NCI-H187 (cell line): ENCODE data around the gene ITPRIP.

ENCODE experiments used
- DNase-seq, 2 experiments: peaks; one replicate each; lab custom pipeline; 2025; lab: John Stamatoyannopoulos, UW

Gene ITPRIP

GRCh38 chr10:104307576-104308438, 30.5 kb downstream of the ITPRIP start:
- no peak for DNase-seq

DNA sequence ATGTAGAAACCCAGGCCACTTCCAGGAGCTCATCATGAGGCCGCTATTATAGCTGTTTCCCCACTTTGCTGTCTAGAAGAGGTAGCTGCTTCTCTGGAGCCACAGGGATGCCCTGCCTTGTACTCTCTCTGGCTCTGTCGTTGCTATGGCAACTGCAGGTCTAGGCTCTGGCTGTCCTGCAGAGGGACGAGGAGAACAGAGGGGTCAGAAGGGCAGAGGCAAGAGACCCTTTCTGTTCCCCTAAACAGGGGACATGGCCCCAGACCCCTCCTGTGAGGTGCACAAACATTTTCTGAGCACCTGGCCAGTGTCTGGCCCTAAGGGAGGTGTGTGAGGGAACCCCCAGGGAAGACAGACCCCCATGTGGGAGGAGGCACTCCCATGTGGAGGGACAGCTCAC, 31.4 kb downstream of the ITPRIP start:
- DNase-seq = no peak

GRCh38 chr10:104304927-104305326, 33.3 kb downstream of the ITPRIP start:
- DNase-seq = no peak

- no peak for DNase-seq
Observed at GRCh38 chr10:104304356-104304745, 33.9 kb downstream of the ITPRIP start.

GRCh38 chr10:104303594-104304355, 34.5 kb downstream of the ITPRIP start:
- DNase-seq = no peak

DNA sequence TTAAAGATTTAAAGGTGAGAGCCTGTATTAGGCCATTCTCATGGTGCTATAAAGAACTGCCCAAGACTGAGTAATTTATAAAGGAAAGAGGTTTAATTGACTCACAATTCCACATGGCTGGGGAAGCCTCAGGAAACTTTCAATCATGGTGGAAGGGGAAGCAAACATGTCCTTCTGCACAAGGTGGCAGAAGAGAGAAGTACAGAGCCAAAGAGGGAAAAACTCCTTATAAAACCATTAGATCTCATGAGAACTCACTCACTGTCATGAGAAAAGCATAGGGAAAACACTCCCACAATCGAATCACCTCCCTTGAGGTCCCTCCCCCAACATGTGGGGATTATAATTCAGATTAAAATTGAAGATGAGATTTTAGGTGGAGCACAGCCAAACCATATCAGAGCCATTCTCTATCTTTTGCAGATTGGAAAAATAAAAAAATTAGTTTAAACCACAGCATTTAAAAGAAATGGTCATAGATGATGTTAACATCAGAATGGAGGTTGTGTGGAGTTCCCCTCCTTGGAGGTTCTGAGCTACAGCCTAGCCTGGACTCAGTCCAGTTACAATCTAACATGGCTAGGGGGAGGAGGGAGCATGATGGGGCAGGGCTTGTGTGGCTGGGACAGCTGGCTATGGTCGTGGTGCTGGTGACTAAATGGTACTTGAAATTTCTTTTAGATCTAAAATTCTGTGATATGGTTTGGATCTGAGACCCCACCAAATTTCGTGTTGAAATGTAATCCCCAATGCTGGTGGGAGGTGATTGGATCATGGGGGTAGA, 36.2 kb downstream of the ITPRIP start:
- no peak for DNase-seq

GRCh38 chr10:104300736-104301292, 37.5 kb downstream of the ITPRIP start:
- DNase-seq = no peak

DNA sequence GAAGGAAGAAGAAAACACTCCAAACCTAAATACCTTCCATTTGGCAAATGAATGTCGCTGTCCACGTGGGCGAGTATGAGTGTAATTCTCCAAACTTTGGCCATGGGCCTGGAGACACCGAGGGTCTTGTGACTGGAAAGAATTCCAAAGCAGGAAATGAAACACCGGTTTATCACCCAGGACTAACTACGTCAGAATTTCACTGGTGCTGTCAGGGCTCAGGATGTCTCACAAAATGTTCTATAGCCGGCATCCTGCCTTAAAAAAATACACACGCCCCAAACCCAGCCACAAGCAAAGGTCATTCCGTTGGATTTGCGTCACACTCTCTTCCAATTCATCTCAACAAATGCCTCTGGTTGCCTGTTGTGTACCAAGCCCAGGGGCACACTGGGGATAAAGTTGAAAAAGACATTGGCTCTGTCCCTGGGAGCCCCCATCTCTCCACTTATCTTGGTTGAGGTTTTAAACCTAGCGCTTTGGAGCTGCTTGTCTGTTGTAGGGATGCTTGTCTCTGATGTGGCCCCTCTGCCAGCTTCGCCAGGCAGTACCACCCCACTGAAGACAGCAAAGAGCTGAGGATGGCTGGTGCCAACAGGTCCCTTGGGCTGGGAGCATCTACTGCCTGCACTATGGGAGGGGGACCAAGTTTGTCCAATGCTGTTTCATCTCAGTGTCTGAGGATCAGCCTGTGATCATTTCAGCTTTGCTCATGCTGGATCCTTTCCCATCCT, 38.1 kb downstream of the ITPRIP start:
- DNase-seq = no peak

GRCh38 chr10:104299031-104299904, 39.0 kb downstream of the ITPRIP start:
- no peak for DNase-seq

DNA sequence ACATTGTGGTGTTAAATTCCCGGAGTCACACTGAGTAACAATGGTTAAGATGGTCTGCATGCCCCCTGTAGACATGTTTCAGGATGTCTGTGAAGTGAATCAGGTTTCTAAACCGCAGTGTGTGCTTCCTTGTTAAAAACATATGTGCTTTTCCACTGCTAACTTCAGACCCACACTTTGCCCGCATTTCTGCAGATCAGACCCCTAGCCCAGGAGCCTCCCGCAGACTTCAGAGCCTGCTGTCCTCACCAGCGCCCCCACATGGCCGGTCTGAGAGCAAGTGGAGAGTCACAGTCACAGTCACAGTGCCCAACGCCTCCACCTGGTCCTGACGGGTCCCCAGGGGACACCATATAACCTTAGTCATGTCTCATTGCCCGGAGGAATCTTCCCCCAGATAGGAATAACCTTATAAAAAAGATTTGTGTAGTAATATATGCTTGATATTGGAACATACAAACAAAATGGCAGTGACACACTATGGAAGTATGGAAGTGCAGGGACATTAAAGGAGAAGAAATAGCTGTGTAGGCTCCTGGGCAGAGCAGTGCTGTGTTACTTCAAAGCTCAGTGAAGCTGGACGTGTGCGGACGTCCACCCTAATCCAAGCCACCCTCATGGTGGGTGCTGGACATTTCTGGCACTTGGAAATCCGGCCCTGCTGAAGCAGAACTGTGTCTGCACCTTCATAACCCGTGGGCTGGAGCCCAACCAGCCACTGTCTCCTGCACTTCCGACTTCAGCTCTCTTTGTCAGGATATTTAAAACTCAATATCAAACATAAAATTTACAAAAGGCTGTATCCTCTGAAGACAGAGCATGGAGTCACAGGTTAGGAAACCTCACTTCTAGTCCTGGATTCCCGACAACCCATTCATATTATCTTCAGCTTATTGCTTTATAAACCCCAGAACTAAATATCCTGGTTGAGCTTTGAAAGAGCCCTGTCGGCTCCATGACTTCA, 40.3 kb downstream of the ITPRIP start:
- DNase-seq = no peak

DNA sequence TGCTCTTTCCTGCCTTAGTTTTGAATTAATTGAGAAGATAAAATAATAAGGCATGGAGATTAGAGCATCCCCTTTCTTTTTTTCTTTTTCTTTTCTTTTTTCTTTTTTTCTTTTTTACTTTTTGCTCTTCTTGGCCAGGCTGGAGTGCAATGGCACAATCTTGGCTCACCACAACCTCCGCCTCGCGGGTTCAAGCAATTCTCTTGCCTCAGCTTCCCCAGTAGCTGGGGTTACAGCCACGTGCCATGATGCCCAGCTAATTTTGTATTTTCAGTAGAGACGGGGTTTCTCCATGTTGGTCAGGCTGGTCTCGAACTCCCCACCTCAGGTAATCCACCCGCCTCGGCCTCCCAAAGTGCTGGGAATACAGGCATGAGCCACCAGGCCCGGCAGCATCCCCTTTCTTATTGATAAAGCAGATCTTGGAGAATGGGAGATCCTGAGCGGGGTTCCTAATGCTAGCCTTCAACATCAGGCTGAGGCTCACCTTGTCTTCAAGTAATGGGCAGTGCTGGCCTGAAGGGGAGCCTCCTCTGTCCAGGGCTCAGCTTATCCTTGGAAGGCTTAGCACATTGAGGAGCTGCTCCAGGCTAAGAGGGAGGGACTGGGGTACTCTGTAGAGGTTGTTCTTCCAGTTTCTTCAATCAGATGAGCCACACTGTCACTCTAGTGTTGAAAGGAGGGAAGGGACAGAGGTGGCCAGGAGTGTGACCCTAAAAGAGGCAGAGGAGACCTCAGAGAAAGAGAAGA, 41.4 kb downstream of the ITPRIP start:
- no peak for DNase-seq

GRCh38 chr10:104293781-104294321, 44.4 kb downstream of the ITPRIP start:
- DNase-seq = no peak

- DNase-seq = no peak
Observed at GRCh38 chr10:104293011-104293410, 45.3 kb downstream of the ITPRIP start.

GRCh38 chr10:104291439-104291951, 46.8 kb downstream of the ITPRIP start:
- DNase-seq = peak; percentile 16 to 42

- no peak for DNase-seq
Observed at GRCh38 chr10:104288355-104288754, 49.9 kb downstream of the ITPRIP start.

- no peak for DNase-seq
Observed at GRCh38 chr10:104286939-104287338, 51.3 kb downstream of the ITPRIP start.

GRCh38 chr10:104284846-104285245, 53.4 kb downstream of the ITPRIP start:
- DNase-seq = no peak

- DNase-seq = no peak
Observed at GRCh38 chr10:104281694-104282093, 56.6 kb downstream of the ITPRIP start.
